CD1c-positive myeloid dendritic cell (primary cell): ENCODE results near the gene MARK2.

Source experiments
- DNase-seq: peaks from one replicate; pipeline ENCODE4 v3.0.0-alpha.2; 2016; ENCODE audit errors: extremely low spot score

MARK2 gene

DNA sequence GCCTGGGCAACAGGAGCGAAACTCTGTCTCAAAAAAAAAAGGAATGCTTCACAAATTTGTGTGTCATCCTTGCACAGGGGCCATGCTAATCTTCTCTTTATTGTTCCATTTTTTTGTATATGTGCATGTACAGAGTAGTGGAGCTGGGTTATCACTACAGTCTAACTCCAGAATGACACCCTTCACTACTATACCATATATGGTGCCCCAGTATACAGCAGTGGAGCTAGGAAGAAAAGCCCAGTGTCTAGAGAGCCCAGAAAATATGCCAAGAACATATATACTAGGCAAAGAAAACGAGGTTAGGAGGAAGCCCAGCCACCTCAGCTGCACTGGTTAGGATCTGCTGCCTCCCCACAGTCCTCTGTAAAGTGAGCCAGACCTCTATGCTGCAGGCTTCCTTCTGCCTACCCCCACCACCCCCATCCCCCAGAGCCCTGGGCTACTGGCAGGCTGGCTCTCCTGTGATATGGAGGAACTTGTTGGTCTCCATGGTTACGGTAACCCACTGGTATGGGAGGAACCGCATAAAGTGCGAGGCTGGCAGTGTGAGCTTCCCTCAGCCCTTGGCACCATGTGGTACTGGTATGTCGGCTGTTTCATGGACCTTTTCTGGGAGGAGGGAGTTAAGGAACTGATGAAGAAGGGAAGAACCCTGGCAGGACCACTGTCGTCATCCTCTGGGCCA lies 43.8 kb downstream of the MARK2 start:
- peak; percentile 93 for DNase-seq

DNA sequence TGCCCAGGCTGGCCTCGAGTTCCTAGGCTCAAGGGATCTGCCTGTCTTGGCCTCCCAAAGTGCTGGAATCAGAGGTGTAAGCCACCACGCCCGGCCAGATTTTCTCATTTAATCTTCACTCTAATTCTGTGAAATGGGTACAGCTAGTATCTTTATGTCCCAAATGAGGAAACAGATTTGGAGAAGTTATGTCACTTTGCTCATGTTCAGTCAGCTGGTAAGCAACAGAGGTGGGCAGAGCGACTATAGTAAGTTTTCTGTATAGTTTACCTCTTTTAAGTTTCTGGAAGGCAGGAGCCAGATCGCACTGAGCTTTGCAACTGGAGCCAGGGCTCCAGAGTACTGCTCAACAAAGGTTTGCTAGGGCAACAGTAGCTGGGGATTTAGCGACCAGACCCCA lies 44.9 kb downstream of the MARK2 start:
- peak; percentile 61 for DNase-seq

DNA sequence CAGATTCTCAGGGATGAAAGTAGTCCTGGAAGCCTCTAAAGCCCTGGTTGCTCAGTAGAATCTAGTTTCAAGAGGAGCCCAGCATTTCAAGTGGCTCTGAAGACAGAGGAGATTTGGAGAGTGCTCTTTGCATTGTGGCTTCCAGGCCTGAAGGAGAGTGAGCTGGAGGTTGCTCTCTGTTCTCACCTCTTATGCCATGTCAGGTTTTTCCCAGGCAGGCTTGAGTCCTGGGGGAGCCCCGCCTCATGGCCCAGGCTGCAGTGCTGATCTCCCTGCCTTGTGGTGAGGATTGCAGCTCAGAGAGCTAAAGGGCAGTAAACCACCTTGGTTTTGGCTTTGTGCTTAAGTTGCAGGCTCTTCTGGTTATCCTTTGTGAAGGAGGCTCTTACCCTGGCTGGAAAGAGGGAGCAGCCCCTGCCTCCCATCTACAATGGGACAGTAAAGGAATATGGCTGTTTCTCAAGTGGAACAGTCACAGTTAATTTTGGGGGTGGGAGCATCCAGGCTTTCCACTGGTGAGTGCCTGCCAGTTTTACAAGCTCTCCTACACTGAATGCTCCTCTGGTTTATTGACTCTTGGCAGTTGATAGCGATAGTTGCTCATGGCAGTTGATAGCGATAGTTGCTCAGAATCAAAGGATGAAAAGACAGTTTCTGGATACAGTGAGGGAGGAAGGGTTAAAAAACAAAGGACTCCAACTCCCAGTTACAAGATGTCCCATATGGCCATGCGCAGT lies 45.5 kb downstream of the MARK2 start:
- DNase-seq = no peak

- DNase-seq = peak; percentile 47
These were observed 48.6 kb downstream of the MARK2 start for GRCh38 chr11:63887386-63887999.

DNA sequence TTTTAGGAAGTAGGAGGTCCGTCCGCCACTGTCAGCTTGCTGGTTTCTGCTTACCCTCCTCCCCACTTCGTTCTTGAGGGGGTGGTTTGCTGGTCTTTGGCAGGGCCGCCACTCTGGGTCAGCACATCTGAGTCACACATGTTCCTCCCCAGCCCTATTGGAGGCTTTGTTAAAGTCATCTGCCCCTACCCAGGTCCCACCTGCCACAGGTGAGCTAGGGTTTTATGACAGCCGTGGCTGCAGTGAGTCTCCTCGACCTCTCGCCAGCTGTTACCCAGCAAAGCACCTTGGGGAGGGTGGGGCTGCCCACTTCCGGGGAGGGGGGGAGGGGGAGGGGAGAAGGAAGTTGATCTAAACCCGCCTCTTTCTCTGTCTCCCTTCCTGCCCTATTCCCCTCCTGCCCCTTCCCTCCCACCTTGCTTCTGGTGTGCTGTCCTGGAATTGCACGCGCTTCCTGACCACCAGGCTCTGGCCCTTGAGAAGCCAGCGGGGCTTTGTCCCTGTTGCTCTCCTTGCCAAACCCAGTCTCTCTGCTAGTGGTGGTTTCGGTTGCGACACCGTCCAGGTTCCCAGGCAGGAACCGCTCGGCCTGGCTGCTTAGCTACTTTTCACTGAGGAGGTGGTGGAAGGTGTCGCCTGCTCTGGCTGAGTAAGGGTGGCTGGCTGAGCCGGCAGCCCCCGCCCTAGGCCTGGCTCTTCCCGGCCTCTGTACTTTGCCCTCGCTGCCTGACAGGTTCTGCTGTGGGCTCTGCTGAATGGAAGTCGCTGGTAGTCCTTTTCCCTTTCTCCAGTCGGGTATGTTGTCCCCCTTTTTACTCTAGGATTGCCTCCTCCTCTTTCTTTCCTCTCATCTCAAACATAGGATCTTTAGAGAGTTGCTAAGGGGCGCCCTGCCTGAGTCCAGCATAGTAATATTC lies 49.5 kb downstream of the MARK2 start:
- DNase-seq = peak; percentile 86

DNA sequence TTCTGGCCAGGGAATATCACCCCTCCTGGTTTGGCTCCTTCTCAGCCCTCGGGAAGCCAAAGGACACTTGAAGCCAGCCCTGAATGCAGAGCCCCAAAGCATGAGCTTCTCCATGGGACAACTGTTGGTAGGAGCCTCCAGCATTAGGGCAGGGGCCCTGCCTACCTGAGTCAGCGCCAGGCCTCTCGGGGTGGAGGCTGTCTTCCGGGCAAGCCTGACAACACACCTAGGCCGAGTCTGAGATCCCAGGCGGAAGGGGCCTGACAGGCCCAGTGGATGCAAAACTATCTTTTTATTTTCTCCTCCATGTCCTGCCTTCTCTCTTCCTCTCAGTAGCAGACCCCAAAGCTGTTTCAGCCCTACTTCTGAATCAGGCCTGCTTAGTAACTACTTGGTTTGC lies 50.4 kb downstream of the MARK2 start:
- no peak for DNase-seq

GRCh38 chr11:63890368-63890767 lies 51.5 kb downstream of the MARK2 start:
- DNase-seq = no peak

DNA sequence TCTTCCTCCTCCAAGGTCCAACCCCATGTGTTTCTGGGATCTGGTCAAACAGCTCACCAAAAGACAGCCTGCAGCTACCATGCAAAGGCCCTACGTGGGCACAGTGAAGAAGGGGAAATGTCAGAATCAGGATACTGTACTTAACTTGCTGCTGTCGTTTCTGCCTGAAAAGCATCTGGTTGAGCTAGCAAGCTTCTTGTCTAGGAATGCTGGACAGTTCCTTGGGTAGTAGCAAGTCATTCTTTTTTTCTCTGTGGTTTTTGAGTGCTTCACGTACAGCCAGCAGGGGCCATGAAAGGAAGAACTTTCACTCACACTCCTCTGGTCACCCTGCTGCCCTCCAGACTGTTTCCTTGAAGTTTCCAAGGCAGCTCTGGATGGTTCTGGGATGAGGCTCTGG lies 53.3 kb downstream of the MARK2 start:
- DNase-seq = peak; percentile 52

DNA sequence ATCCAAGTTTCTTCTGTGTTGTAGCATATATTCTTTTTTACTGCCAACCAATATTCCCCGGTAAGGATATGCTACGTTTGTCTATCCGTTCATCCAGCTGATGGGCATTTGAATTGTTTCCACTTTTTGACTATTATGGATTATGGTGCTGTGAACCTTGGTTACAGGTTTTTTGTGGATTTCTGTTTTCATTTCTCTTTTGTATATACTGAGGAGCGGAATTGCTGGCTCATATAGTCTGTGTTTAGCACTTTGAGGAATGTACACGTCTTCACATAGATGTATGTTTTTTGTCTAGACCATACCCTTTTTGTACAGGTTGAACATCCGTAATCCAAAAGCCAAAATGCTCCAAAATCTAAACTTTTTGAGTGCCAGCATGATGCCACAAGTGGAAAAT lies 54.4 kb downstream of the MARK2 start:
- no peak for DNase-seq

DNA sequence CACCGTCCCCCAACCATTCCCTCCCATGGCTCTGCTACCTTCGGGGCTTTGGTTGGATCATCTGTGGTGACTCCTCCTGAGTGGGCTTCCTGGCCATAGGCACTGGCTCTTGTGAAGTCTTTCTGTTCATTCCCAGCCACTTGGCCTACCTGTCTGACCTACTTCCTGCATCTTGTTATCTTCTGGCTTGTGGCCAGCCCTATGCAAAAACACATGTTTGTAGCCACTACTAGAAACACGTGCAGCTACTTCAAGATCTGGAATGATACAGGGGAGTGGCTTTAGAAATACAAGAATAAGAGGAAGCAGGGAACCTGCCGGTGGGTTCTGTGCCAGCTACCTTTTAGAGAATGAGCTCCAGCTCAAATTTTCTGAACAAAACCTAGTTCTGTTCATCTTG lies 57.2 kb downstream of the MARK2 start:
- DNase-seq = no peak

GRCh38 chr11:63897459-63898146 lies 58.7 kb downstream of the MARK2 start:
- no peak for DNase-seq

DNA sequence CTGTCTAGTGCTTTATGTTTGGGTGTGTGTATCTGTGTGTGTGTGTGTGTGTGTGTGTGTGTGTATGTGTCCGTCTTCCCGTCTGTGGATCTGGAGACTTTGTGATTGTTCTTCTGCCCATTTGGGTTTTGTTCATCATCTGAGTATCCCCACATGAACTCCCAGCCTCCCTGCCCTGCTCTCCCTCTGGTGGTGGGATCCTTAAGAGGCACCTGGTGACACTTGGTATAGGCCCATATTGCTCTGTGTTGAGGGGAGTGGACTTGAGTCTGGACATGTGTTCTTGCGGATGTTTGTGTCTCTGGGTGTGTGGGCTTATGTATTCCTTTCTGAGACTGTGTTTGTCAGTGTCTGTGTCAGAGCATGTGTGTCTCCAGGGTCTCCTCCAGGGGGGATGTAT lies 62.8 kb downstream of the MARK2 start:
- peak; percentile 30 for DNase-seq

DNA sequence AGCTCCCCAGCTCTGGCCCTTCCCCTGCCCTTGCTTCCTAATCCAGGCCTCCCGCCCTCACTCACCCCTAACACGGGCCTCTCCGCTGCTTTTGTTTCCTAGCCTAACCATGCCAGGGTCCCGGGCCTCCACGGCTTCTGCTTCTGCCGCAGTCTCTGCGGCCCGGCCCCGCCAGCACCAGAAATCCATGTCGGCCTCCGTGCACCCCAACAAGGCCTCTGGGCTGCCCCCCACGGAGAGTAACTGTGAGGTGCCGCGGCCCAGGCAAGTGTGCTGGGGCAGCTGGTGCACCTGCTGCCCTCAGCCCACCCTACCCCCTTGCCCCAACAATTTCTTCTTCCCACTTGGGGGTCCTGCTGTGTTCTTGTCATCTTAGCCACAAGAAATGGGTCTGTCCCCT lies 65.0 kb downstream of the MARK2 start:
- DNase-seq = no peak

DNA sequence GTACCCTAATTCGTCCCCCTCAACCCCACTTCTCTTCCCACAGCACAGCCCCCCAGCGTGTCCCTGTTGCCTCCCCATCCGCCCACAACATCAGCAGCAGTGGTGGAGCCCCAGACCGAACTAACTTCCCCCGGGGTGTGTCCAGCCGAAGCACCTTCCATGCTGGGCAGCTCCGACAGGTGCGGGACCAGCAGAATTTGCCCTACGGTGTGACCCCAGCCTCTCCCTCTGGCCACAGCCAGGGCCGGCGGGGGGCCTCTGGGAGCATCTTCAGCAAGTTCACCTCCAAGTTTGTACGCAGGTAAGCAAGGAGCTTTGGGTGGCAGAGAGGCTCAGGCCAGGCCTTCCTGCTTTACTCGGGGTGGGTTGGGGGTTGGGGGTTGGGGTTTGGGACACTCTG lies 65.8 kb downstream of the MARK2 start:
- DNase-seq = no peak

GRCh38 chr11:63905179-63905578 lies 66.3 kb downstream of the MARK2 start:
- DNase-seq = no peak

DNA sequence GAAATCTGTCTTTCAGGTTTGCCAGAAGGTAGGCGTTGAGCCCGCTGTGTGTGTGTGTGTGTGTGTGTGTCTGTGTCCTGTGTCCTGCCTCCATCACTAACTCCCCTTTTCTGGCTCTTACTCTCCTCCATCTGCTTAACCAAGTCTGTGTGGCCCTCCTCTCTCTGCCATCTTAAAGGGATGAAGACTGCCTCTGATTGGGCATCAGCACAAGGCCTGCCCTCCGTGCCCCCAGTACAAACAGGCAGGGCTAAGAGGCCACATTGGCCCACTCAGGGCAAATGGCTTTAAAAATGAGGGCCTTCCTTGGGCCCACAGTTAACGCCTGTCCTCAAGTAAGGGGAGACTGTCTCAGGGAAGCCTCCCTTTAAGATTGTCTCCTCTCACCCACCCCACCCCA lies 67.2 kb downstream of the MARK2 start:
- no peak for DNase-seq

- peak; percentile 42 for DNase-seq
These were observed 67.7 kb downstream of the MARK2 start for GRCh38 chr11:63906585-63906984.

DNA sequence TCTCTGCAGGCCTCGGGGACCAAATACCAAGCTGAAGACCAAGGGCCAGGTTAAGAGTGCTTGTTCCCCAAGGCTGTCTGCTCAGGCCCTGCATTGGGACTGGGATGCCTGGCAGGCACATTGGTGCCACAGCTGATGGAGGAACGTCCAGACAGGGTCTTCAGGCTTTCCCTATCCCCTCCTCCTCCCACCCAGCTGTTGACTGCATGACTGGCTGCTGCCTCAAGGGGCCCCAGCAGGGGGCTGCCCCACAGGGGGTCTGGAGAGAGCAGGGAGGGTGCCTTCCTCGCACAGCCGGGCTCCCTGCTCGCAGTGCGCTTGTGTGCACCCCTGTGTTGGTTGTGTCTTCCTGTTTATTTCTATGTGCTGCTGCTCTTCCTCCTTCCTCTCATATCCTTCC lies 68.2 kb downstream of the MARK2 start:
- DNase-seq = no peak

- no peak for DNase-seq
These were observed 69.1 kb downstream of the MARK2 start for GRCh38 chr11:63907808-63908530.

DNA sequence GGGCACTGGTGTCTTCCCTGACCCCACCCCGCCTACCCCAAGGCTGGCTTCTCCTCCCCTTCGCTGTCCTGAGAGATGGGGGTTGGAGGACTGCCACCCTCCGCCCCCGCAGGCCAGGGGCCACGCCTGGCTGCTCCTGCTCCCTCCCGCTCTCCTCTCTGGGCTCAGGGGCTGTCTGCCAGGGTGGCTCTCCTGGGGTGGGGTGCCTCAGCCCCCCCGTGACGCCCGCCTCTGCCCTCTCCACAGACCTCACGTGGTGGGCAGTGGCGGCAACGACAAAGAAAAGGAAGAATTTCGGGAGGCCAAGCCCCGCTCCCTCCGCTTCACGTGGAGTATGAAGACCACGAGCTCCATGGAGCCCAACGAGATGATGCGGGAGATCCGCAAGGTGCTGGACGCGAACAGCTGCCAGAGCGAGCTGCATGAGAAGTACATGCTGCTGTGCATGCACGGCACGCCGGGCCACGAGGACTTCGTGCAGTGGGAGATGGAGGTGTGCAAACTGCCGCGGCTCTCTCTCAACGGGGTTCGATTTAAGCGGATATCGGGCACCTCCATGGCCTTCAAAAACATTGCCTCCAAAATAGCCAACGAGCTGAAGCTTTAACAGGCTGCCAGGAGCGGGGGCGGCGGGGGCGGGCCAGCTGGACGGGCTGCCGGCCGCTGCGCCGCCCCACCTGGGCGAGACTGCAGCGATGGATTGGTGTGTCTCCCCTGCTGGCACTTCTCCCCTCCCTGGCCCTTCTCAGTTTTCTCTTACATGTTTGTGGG lies 69.9 kb downstream of the MARK2 start:
- no peak for DNase-seq
